HG03066 (cell line): Measurements from ENCODE around the gene GJA9.

Experiments
- ATAC-seq: cut with Tn5 transposase; IDR thresholded peaks from one replicate; pipeline ENCODE4 v1.9.1; 2021; ENCODE audit warnings: low read depth; ENCODE audit not compliant: unreplicated experiment

GJA9 gene

GRCh38 chr1:38833146-38833545 is 48.2 kb downstream of the GJA9 start:
- ATAC-seq: no peak

DNA sequence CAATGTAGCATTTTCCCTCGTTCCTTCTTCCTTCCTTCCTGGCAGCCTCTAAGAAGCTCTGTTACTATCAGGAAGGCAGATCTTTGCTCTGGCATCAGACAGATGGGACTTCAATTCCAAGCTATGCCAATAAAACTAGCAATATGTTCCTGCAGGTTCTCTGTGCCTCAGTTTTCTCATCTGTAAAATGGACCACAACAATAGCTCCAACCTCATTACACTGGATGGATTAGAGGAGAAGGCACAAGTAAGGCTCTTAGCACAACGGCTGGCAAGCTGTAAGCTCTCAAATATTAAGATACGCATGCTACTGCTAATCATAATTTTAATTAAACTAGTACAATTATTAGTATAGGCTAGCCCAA is 49.0 kb downstream of the GJA9 start:
- ATAC-seq: no peak

DNA sequence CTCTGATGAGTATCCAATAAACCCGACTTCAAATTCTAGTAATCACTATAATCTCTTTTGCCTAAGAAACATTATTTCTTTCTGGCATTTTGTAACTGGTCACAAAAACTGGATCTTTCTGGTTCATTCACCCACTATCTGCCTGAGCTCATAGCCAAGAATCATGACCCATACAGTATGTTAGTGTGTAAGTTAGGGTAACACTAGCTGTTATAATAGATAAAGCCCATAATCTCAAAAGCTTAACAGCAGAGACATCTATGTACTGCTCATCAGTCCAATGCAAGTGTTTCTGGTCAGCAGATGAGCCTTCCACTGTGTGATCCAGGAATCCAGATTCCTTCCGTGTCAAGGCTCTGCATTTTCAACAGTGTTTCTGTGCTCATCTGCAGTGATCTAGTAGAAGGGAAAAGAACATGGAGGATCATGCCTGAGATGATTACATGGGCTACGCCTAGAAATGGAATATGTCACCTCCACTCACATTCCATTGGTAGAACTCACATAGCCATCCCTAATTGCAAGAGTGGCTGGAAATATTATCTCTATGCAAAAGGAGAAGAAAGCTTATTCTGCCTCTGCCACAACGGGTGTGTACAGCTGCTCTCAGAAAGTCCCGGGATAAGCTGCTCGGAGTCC is 49.5 kb downstream of the GJA9 start:
- no peak for ATAC-seq

DNA sequence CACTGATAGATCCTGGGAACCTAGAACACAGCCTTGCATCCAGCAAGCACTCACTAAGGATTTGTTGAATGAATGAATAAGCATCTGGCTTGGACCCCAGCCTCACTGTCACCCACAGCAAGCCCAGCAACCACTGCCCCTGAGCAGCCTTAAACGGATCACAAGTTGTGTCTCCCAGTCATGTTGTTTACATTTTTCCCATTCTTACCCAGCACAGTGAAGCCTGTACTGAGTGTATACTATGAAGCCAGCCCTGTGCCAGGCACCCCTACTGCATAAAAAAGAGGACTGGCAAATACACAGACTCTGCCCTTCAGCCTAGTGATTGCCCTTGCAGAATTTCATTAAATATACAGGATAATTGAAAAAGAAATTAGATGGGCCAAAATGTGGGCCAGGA is 52.0 kb downstream of the GJA9 start:
- ATAC-seq: no peak

DNA sequence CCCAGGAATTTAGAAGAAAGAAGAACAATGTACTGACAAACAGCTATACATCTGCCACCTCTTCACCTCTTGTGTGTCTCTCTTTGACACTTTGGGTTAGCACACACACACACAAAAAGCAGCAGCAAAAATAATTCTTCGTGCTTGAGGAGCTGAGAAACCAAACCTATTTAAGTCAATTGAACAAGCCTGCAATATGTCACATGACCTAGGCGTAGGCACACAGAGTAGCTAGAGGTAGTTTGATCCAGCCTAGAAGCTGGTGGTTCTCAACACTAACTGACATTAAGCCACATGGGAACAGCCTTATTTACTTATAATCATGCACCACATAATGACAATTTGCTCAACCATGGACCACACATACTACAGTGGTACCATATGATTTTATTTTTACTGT is 54.1 kb downstream of the GJA9 start:
- ATAC-seq: no peak

DNA sequence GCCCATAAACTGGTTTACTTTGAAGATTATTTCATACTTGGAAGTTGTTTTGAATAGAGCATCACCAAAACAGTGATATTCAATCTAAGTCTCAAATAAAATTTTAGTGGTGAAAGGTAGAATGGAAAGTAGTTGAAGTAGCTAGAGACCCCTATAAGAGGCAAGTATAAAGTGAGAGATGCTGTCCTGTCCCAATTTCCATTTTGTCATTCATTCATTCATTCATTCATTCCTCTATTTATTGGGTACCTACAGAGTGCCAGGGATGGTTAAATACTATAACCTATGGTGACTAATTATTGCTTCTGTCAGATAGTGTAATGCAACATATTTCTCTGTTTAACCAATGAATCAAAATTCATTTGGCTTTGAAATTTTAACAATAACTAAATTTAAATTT is 54.5 kb downstream of the GJA9 start:
- ATAC-seq: no peak

GRCh38 chr1:38826262-38826661 is 55.1 kb downstream of the GJA9 start:
- ATAC-seq: no peak
